Measurements from ENCODE around the gene FCN2. TPM values are rescaled to one million over a fixed set of nuclear protein-coding genes. Genes with fewer than 3 reads are reported as not detected.
"Not testable (repeated sequence)": the region's sequence is repeated elsewhere in the genome, so short reads cannot be mapped to it uniquely, and the experiment has no call there.

Gene FCN2
- total RNA-seq, 2 experiments from 2014 or later: not detected

GRCh38 chr9:134851020-134851419 is 29.6 kb upstream of the FCN2 start:
- DNase-seq: no peak
- CTCF ChIA-PET: no interaction called here

GRCh38 chr9:134852906-134853654 is 27.5 kb upstream of the FCN2 start:
- Mint-ChIP-seq H3K9me3 (ENCODE audit: low read depth) (peaks cover 3% of the 10 kb centered on the region), H3K36me3 (ENCODE audit: low read depth) (no peaks in the 10 kb centered on the region), H3K4me3 (no peak overlapping the region), H3K27ac (no peak overlapping the region), H3K27me3 (peaks cover 17% of the 10 kb centered on the region), H3K4me1 (peaks cover 11% of the 10 kb centered on the region)
- intact Hi-C loops (cut with DNase I, micrococcal nuclease): loop anchor here in 1 of 2 experiments (10.0 kb wide), 1 partner anchor 678 kb away; no protein-coding TSS in a partner anchor
- ATAC-seq (no peak), DNase-seq (no peak)
- ChIA-PET POLR2A (no interaction called here), CTCF (no interaction called here)

More at GRCh38 chr9:134851020-134851419, 29.6 kb upstream of the FCN2 start:
- Mint-ChIP-seq H3K36me3 (ENCODE audit: low read depth) (no peaks in the 10 kb centered on the region), H3K9me3 (ENCODE audit: low read depth) (no peaks in the 10 kb centered on the region), H3K4me3 (no peak overlapping the region), H3K27ac (no peak overlapping the region), H3K27me3 (peaks cover 9% of the 10 kb centered on the region), H3K4me1 (no peaks in the 10 kb centered on the region)
- intact Hi-C loops (cut with DNase I, micrococcal nuclease): loop anchor here in 1 of 2 experiments (10.0 kb wide), 1 partner anchor 676 kb away; no protein-coding TSS in a partner anchor
- no peak for ATAC-seq
- POLR2A ChIA-PET: no interaction called here

- intact Hi-C loops (cut with DNase I, micrococcal nuclease): loop anchor here in 1 of 2 experiments (10.0 kb wide), 1 partner anchor 679 kb away; no protein-coding TSS in a partner anchor
- no peak overlapping the region for H3K4me3 Mint-ChIP-seq
- H3K27ac Mint-ChIP-seq: no peak overlapping the region
- POLR2A ChIA-PET: no interaction called here
- H3K27me3 Mint-ChIP-seq: peaks cover 18% of the 10 kb centered on the region
- CTCF ChIA-PET: no interaction called here
- H3K4me1 Mint-ChIP-seq: peaks cover 17% of the 10 kb centered on the region
- no peaks in the 10 kb centered on the region for H3K36me3 Mint-ChIP-seq (ENCODE audit: low read depth)
- DNase-seq (no peak), ATAC-seq (no peak)
- H3K9me3 Mint-ChIP-seq (ENCODE audit: low read depth): peaks cover 3% of the 10 kb centered on the region
These were observed 26.7 kb upstream of the FCN2 start for GRCh38 chr9:134853893-134854292.

GRCh38 chr9:134854541-134854981 is 26.0 kb upstream of the FCN2 start:
- intact Hi-C loops (cut with DNase I, micrococcal nuclease): loop anchor here in 1 of 2 experiments (10.0 kb wide), 1 partner anchor 680 kb away; no protein-coding TSS in a partner anchor
- H3K27me3 Mint-ChIP-seq: peaks cover 20% of the 10 kb centered on the region
- DNase-seq (no peak), ATAC-seq (no peak)
- H3K36me3 Mint-ChIP-seq (ENCODE audit: low read depth): no peaks in the 10 kb centered on the region
- ChIA-PET POLR2A (no interaction called here), CTCF (no interaction called here)
- H3K27ac Mint-ChIP-seq: no peak overlapping the region
- H3K9me3 Mint-ChIP-seq (ENCODE audit: low read depth): peaks cover 3% of the 10 kb centered on the region
- peaks cover 17% of the 10 kb centered on the region for H3K4me1 Mint-ChIP-seq
- no peak overlapping the region for H3K4me3 Mint-ChIP-seq

- no peak for ATAC-seq
- intact Hi-C loops (cut with DNase I, micrococcal nuclease): loop anchor here in 1 of 2 experiments (10.0 kb wide), 1 partner anchor 681 kb away; no protein-coding TSS in a partner anchor
- ChIA-PET CTCF (no interaction called here), POLR2A (no interaction called here)
- H3K27ac Mint-ChIP-seq: no peak overlapping the region
- H3K4me1 Mint-ChIP-seq: peaks cover 17% of the 10 kb centered on the region
- H3K27me3 Mint-ChIP-seq: peaks cover 22% of the 10 kb centered on the region
- H3K9me3 Mint-ChIP-seq (ENCODE audit: low read depth): peaks cover 5% of the 10 kb centered on the region
- no peaks in the 10 kb centered on the region for H3K36me3 Mint-ChIP-seq (ENCODE audit: low read depth)
- no peak for DNase-seq
- H3K4me3 Mint-ChIP-seq: no peak overlapping the region
These were observed 25.2 kb upstream of the FCN2 start for GRCh38 chr9:134855231-134855899.

- Mint-ChIP-seq H3K27ac (no peak overlapping the region), H3K36me3 (ENCODE audit: low read depth) (no peaks in the 10 kb centered on the region), H3K4me1 (peaks cover 17% of the 10 kb centered on the region), H3K9me3 (ENCODE audit: low read depth) (peaks cover 5% of the 10 kb centered on the region), H3K4me3 (no peak overlapping the region), H3K27me3 (peaks cover 25% of the 10 kb centered on the region)
- ChIA-PET POLR2A (no interaction called here), CTCF (no interaction called here)
- intact Hi-C loops (cut with DNase I, micrococcal nuclease): loop anchor here in 1 of 2 experiments (10.0 kb wide), 1 partner anchor 681 kb away; no protein-coding TSS in a partner anchor
- DNase-seq: no peak
- no peak for ATAC-seq
These were observed 24.7 kb upstream of the FCN2 start for GRCh38 chr9:134855900-134856377.

GRCh38 chr9:134857451-134857850 is 23.2 kb upstream of the FCN2 start:
- peaks cover 25% of the 10 kb centered on the region for H3K27me3 Mint-ChIP-seq
- peaks cover 17% of the 10 kb centered on the region for H3K4me1 Mint-ChIP-seq
- H3K27ac Mint-ChIP-seq; H3K9me3 Mint-ChIP-seq (ENCODE audit: low read depth); DNase-seq; ATAC-seq; H3K36me3 Mint-ChIP-seq (ENCODE audit: low read depth); POLR2A ChIA-PET; H3K4me3 Mint-ChIP-seq: not testable (repeated sequence)
- intact Hi-C loops (cut with DNase I, micrococcal nuclease): loop anchor here in 1 of 2 experiments (10.0 kb wide), 1 partner anchor 683 kb away; no protein-coding TSS in a partner anchor
- CTCF ChIA-PET: interaction anchor here (0.9 to 1.7 kb wide), 2 partner anchors 17 to 160 kb away, joined by 3 to 7 read pairs; no protein-coding TSS in a partner anchor

GRCh38 chr9:134858051-134858841 is 22.4 kb upstream of the FCN2 start:
- Mint-ChIP-seq H3K4me1 (peaks cover 17% of the 10 kb centered on the region), H3K27me3 (peaks cover 25% of the 10 kb centered on the region), H3K9me3 (ENCODE audit: low read depth) (peaks cover 5% of the 10 kb centered on the region), H3K36me3 (ENCODE audit: low read depth) (no peaks in the 10 kb centered on the region), H3K4me3 (peak overlapping the region; percentile 19), H3K27ac (peak overlapping the region; percentile 89)
- ATAC-seq: peak; percentile 97
- ChIA-PET CTCF (interaction anchor here (0.7 to 1.7 kb wide), 4 partner anchors 18 to 161 kb away, joined by 3 to 7 read pairs (median 4); no protein-coding TSS in a partner anchor), POLR2A (no interaction called here)
- DNase-seq: peak; percentile 82
- intact Hi-C loops (cut with DNase I, micrococcal nuclease): loop anchor here (1.0 to 10.0 kb wide), 5 partner anchors 76 to 683 kb away; no protein-coding TSS in a partner anchor

- Mint-ChIP-seq H3K4me3 (no peak overlapping the region), H3K27me3 (peaks cover 20% of the 10 kb centered on the region), H3K27ac (no peak overlapping the region), H3K4me1 (peaks cover 17% of the 10 kb centered on the region), H3K36me3 (ENCODE audit: low read depth) (no peaks in the 10 kb centered on the region), H3K9me3 (ENCODE audit: low read depth) (peaks cover 5% of the 10 kb centered on the region)
- intact Hi-C loops (cut with DNase I, micrococcal nuclease): no loop called here
- no peak for ATAC-seq
- POLR2A ChIA-PET: no interaction called here
- CTCF ChIA-PET: interaction anchor here (0.9 kb wide), 1 partner anchor 14 kb away, joined by 3 read pairs; no protein-coding TSS in a partner anchor
- DNase-seq: no peak
These were observed 20.1 kb upstream of the FCN2 start for GRCh38 chr9:134860510-134860909.

GRCh38 chr9:134861595-134862334 is 18.8 kb upstream of the FCN2 start:
- Mint-ChIP-seq H3K27ac (no peak overlapping the region), H3K4me3 (no peak overlapping the region), H3K9me3 (ENCODE audit: low read depth) (peaks cover 5% of the 10 kb centered on the region), H3K36me3 (ENCODE audit: low read depth) (no peaks in the 10 kb centered on the region), H3K4me1 (peaks cover 17% of the 10 kb centered on the region), H3K27me3 (peaks cover 16% of the 10 kb centered on the region)
- ATAC-seq: no peak
- intact Hi-C loops (cut with DNase I, micrococcal nuclease): no loop called here
- CTCF ChIA-PET: no interaction called here
- no peak for DNase-seq
- POLR2A ChIA-PET: no interaction called here
